HG03108 (cell line): ENCODE measurements around the gene KCP.
A peak's percentile ranks its signal among the peaks of the same experiment; 100 is the strongest.

Source experiments
- ATAC-seq: cut with Tn5 transposase; IDR thresholded peaks from one replicate; pipeline ENCODE4 v1.9.1; 2021; ENCODE audit warnings: moderate library complexity; ENCODE audit not compliant: unreplicated experiment

Gene KCP

DNA sequence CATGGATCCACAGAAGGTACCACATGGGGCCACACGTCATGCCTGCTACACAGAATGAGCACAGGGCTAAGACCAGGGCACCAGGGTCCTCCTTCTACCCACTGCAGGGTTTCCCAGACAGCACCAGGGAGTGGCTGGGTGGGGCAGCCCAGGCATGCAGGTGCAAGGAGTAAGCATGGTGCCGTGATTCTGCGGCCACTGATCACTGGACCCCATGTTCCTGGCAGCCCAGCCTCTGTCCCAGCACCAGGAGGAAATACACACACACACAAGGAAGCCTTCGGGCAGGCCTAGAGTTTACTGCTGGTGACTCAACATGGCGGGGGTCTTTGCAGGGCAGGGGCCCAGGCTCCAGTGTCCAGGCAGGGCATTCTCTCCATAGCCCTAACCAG lies 33.9 kb downstream of the KCP start:
- ATAC-seq, result no peak

DNA sequence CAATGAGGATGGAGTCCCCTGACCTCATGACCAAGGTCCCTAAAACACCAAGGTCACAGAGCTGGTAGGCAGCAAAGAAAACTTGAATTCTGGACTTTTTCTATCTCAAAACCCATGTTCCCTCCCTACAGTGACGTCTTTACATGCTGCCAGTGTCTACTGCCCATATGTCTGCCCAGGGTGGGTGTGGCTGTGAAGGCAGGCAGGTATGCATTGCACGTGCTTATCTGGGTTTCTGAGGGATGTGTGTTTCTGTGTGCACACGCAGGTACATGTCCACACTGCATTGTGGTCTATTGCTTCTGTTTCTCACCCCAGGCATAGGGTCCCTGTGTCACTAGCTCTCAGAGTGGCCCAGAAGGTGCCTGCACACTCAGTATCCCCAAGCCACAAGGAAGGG lies 34.4 kb downstream of the KCP start:
- ATAC-seq, result no peak

DNA sequence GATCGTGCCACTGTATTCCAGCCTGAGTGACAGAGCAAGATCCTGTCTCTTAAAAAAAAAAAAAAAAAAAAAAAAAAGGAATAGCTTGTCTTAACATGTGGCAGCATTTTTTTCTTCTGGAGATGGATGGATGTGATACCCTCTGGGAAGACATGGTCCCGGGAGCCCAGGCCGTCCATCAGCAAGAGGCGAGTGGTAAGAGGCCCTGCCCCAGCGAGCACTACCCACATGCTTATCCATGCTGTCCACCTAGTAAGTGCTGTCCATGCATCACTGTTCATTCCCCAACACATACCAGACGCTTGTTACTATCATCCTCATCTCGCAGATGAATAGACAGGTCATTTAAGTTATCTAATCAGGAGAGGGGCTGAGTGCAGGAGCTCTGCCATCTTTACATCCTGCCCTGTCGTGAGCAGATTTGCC lies 35.0 kb downstream of the KCP start:
- ATAC-seq, result no peak

DNA sequence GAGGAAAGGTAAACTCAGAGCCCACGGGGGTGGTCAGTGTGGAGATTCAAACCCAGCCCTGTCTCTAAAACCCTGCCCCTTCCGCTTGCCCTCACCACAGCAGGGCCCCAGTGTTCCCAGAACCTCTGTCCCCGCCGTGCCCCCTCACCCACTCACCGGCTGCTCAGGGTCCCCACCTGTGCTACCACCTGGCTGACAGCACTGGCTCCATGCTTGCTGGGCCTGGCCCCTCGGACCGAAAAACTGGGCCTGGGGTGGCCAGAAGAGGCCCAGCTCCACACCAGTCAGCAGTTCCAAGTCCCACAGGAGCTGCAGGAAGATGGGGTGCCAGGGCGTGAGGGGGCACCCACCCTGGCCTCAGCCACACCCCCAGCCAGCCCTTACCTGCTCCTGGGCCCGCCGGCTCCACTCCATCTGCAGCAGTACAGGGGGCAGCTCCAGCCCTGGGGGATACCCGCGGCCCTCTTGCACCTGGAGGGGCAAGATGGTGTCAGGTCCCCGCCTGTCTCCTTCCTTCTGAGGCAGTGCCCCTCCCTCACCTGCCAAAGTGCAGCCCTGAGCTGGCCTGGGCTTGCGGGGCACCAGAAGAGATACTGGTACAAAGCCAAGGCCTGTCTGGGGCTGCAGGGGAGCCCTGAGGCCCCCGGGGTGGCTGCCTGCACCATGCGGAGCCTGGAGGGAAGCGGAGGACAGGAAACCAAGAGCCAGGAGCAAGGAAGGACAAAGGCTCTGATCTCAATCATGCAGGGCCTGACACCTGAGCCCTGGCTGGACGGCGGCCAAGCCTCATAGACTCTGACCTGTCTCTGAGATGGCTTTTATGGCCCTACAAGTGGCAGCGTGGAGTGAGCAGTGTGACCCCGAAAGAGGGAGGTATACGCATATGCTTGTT lies 36.1 kb downstream of the KCP start:
- ATAC-seq, result no peak

DNA sequence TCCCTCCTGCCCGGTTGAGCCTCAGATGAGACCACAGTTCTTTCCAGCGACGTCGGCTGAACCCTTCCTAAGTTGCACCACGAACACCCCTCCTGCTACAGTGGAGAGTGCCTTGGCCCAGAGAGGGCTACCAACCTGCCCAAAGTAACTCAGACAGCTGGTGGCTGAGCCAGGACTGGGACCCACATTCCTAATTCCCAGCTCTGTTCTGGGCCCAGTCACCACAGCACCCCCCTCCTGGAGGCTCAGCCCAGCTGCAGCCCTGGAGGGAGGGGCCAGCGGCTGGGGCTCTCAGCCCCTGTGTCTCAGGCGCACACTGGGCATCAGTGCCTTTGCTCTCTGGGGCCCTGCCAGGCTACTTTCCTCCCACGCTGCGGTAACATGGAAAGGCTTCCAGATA lies 37.3 kb downstream of the KCP start:
- ATAC-seq, result no peak

DNA sequence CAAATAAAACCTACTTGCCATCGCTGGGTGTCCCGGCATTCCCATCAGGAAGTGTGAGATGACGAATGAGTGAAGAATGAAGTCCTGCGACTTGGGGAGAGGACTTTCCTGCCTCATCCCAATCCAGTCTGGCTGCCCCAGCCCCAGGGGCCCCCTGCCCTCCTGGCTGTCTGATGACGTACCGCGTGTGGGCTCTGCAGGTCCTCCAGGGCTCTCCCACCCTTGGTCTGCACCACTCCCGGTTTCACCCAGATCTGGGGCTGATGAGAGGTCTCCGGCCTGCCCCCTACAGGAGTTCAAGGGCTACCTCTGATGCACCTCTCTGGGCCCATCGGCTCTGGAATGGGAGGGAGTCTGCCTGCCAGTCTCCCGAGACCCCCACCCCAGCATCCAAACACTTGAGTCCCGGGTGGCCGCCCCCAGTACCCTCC lies 38.1 kb downstream of the KCP start:
- ATAC-seq, result no peak

DNA sequence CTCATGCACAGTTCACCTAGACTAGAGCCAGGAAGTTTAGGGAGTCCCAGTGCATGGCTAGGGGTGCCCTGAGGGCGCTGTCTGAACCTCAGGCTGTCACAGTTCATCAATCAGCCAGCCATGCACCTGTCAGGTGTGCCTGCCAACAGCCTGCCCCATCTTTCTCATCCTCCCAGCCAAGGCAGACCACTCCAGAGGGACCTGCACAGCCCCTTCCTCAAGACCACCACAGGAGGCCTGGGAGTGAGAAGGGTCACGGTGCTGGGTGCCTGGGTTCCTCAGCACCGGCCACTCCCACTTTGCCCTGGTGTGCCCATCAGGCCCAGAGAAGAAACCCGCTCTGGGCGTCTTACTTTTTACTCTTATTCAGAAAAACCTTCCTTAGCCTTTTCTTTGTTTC lies 39.5 kb downstream of the KCP start:
- ATAC-seq, result no peak

DNA sequence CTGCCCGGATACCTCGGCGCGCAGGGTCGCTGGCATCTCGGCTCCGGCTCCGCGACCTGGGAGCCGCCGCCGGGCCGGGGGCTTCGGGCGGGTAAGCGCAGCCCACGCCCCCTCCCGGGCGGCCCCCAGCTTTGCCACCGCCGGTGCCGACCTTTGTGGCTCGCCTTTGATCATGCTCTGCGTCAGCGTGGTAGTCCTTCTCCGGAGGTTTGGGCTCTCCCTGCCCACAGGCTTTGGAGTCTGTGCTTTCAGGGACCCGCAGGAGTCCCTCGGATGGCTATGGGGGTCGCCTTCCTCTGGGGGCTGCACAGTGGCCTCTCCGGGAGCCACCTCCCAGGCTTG lies 40.6 kb downstream of the KCP start:
- ATAC-seq, result no peak

DNA sequence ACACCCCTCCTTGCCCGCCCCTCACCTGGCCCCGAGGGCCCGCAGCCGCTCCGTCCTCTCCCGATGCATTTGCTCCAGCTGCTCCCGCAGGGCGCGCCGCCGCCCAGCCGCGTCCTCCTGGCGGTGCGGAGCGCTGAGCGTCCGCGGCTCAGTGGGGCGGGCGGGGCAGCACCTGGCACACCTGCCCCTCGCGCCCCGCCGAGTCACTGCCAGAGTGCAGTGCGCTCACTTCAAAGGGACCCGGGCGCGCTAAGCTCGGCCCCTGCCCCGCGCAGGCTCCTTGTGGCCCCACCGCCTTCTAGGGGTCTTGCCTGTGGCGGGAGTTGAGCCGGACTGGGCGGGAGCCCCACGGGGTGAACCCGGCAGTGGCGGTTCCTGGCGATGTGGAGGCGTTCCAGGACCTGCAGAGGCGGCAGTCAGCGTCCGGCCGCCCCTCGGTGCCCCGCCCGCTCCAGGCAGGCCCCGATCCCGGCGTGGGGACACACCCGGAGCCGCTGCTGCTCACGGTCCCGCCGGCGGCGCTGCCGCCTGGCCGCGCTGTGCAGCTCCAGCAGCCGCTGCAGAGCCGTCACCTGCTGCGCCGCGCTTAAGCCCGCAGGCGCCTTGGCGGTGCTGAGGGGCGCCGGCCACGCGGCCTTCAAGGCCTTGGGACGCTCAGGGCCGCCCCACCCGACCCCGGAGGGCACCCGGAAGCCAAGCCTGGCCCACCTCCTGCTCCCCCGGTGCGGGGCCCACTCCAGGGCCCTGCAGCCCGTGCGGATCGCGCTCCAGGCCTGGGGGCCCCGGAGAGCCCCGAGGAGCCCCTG lies 41.2 kb downstream of the KCP start:
- no peak for ATAC-seq

DNA sequence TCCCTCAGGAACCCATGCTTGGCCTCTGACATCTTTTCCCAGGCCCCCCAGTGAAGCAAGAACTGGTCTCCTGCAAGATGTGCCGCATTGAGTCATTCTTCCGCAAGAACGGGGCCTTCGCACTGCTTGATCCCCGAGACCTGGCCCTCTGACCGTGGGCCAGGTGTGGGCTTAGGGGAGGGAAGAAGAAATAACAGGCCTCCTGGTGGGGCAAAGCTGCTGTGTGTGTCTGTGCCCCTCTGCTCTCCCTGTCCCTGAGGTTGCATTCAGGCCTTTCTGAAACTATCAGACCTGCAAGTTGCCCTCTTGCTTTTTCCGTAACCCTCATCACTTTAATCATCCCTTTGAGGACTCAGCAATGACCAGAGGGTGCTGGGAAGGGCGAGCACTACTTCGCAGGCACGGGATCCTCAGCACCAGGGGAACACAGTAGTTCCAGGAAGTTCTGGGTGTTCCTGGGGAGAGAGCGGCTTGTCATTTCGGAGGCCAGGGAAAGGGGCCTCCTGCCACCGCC lies 41.8 kb downstream of the KCP start:
- ATAC-seq, result no peak

DNA sequence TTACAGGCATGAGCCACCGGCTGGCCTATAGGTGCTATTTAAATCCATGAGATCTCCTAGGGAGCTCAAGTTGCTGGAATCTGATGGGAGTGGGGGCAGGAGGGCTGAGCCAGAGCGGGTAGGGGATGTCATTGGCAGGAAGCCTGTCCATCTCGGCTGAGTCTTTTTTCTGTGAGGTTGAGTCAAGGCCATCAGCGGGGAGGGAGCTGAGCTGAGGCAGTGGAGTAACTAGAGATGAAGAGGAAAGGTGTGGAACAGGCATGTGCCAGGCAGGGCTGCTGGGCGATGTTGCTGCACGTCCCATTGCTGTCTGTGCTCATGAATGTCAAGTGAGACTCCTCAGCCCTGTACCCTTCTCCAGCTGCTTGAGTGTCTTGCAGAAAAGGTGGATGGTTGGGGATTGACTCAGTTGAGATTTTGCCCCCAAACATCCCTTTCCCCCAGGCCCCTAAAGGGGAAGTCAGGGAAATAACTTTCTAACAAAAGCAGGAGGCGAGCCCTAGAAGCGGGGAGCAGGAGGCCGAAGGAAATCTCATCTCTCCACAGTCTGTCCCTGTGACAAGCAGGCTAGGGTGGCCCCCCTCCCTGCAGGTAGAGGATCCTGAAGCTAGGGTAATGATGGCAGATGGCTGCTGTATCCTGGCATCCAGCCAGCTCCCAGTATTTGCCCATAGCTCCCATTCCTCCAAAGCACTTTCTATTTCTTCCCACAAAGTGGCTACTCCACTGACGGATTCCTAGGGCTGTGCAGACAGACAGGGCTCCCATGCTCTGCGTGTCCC lies 42.5 kb downstream of the KCP start:
- no peak for ATAC-seq

DNA sequence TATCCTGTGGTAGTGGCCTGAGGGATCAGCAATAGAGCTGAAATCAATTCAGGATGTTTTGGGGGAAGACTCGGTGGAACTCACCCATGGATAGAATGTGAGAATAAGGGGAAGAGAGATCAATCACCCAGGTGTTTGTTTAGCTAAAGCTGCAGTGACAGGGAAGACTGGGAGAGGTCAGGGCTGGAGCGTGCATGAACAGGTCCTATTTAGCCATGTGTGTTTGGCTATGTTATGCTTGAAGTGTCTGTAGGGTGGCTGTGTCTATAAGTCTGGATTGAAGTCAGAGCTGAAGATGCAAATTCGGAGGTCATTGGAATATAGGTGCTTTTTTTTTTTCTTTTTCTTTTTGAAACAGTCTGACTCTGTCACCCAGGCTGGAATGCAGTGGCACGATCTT lies 43.3 kb downstream of the KCP start:
- ATAC-seq, result no peak

DNA sequence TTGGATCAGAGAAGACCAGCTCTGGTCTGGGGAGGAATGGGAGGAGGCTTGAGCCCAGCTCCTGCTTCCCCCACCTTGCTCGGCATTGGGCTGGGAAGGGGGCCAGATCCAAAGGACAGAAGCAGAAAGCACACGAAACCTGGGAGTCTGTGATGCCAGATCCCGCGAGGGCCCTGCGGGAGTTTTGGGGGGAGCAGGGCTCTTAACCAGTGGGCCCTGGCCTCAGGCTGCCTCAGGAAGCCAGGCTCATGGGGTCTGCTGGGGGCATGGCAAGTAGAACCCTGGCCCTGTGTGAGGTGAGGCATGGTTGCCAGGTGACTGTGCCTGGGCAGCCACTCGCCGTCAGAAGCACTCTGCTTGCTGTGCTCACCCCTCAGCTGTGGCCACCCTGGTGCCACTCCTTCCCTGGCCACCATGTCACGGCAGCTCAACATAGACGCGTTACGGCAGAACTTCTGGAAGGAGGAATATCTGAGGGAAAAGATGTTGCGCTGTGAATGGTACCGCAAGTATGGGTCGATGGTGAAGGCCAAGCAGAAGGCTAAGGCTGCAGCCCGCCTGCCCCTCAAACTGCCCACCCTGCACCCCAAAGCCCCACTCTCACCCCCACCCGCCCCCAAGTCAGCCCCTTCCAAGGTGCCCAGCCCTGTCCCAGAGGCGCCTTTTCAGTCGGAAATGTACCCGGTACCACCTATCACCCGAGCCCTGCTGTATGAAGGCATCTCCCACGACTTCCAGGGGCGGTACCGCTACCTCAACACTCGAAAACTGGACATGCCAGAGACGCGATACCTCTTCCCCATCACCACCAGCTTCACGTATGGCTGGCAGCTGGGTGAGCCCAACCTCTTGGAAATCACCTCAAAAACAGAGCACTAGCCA lies 44.3 kb downstream of the KCP start:
- no peak for ATAC-seq

DNA sequence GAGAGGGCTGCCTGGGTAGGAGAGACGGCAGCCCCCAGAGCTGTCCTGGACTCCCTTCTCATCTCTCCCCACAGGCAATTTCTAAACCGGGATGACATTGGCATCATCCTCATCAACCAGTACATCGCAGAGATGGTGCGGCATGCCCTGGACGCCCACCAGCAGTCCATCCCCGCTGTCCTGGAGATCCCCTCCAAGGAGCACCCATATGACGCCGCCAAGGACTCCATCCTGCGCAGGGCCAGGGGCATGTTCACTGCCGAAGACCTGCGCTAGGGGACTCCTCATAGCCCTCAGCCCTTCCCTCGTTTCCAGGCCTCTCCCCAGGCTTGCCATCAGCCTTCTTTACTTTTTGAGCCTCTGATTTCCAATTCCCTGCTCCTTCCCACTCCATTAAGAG lies 45.2 kb downstream of the KCP start:
- ATAC-seq, result no peak

DNA sequence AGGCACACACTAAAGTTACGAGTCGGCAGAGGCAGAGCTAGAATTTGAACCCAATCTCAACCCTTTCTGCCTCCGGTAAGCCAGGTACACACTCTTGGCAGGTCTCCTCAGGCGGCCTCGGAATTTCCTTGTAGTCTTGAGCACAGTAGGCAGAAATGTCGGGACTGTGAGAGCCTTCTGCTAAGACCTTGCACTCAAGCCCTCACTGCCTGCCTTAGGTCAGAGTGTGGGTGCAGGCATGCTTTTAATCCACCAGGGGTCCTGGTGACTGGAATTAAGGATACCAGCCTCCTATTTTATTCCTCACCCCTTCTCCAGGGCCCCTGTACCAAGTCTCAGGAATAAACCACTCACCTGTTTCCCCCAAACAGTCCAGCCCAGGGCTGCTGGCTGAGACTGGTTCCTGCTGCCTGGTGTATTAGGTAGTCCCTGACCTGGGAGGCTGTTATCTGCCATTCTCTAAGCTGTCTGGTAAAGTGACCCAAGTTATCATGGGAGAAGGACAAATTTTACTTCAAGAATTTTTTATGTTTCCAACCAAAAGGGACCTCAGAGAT lies 47.0 kb downstream of the KCP start:
- ATAC-seq, result no peak

DNA sequence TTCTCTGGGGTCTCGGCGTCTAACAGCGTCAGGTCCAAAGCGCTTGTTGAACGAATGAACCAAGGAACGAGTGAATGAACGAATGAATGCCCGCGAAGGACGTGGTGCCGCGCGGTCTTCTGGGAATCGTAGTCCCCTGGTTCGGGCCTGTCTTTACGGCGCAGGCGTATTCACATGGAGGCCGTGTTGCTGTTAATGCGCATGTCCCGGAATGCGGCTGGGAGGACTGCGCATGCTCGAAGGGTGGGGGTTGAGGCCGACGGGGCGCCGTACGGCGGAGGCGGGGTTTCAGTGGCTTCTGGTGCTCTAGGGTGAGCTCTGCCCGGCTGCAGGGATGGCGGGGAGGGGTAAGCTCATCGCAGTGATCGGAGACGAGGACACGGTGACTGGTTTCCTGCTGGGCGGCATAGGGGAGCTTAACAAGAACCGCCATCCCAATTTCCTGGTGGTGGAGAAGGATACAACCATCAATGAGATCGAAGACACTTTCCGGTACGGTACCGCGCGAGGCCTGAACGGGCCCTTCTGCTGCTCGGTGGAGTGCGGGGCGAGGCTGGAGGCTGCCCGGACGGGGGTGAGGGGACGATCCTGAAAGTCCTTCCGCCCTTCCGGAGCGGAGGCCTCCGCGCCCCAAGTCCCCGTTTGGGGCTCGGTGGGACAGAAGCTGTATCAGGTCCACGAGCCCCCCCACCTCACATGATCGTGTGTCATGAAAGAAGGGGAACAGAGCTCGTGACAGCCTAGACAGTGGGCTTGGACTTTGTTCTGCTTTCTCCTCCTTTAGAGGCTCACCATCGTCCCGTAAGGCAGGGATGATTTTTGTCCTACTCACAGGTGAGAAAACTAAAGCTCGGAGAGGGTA lies 47.7 kb downstream of the KCP start, which contains the start of gene ATP6V1F:
TSS of gene ATP6V1F (plus strand) at position 286 of the 862 bp plus-strand sequence. CDS start at position 335, 49 bp downstream.
- peak; percentile 81 for ATAC-seq

DNA sequence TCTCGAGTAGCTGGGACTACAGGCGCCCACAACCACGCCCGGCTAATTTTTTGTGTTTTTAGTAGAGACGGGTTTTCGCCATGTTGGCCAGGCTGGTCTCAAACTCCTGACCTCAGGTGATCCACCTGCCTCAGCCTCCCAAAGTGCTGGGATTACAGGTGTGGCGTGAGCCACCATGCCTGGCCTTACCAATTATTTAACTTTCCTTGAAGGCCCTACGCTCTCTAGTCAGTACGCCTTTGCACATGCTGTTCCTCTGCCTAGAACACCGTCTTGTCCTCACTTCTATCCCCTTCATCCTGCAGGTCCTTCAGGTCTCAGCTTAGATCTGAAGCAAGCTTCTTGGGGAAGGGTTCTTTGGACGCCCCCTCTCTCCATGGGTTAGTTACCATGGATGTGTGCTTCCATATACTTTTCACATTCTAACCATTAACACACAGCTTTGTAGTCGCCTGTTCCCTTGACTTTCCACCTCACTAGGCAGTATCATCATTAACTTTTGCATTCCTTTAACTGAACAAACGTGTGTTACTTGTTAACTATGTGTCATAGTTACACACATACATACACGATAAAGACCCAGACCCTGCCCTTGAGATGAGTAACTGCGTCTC lies 48.4 kb downstream of the KCP start:
- no peak for ATAC-seq
